Astrocyte (in vitro differentiated cells and primary cell): Measurements from ENCODE around the gene NT5C1A. TPM values are rescaled to one million over a fixed set of nuclear protein-coding genes. Genes with fewer than 3 reads are reported as not detected.

Source experiments
- DNase-seq: peaks from one replicate; pipeline ENCODE4 v3.0.0-alpha.2; 2010; ENCODE audit warnings: low read depth
- FAIRE-seq: peaks from 2 replicates; lab custom pipeline; 2011; peaks lifted over from hg19 to GRCh38; lab: Jason Lieb, UNC
- H2AFZ ChIP-seq: 2 replicates; pipeline ENCODE4 v1.6.0; 2012; ENCODE audit warnings: low read depth, low read length, inconsistent platforms
- H3K27ac ChIP-seq: 2 replicates; pipeline ENCODE4 v1.5.1; 2011; ENCODE audit warnings: low read depth, low read length, inconsistent platforms
- H3K27me3 ChIP-seq: 2 replicates; pipeline ENCODE4 v1.6.0; 2011; ENCODE audit warnings: low read length, inconsistent platforms; ENCODE audit not compliant: insufficient read depth
- H3K36me3 ChIP-seq: 2 replicates; pipeline ENCODE4 v1.5.1; 2011; ENCODE audit warnings: low read length, inconsistent platforms; ENCODE audit not compliant: insufficient read depth
- H3K4me1 ChIP-seq: 2 replicates; pipeline ENCODE4 v1.5.1; 2011; ENCODE audit warnings: low read length, inconsistent platforms; ENCODE audit not compliant: insufficient read depth
- H3K4me2 ChIP-seq: 2 replicates; pipeline ENCODE4 v1.6.0; 2012; ENCODE audit warnings: low read length, inconsistent platforms
- H3K4me3 ChIP-seq: 2 replicates; pipeline ENCODE4 v1.5.1; 2011; ENCODE audit warnings: low read depth, mild to moderate bottlenecking, low read length, inconsistent platforms; ENCODE audit not compliant: insufficient read depth
- H3K79me2 ChIP-seq: 2 replicates; pipeline ENCODE4 v1.6.0; 2012; ENCODE audit warnings: mild to moderate bottlenecking, low read length, inconsistent platforms; ENCODE audit not compliant: insufficient read depth
- H3K9ac ChIP-seq: 2 replicates; pipeline ENCODE4 v1.6.0; 2012; ENCODE audit warnings: mild to moderate bottlenecking, low read length, inconsistent platforms
- H3K9me3 ChIP-seq: 2 replicates; pipeline ENCODE4 v1.5.1; 2012; ENCODE audit warnings: low read depth, mild to moderate bottlenecking, low read length, inconsistent platforms; ENCODE audit not compliant: insufficient read depth
- H4K20me1 ChIP-seq: 2 replicates; pipeline ENCODE4 v1.6.0; 2012; ENCODE audit warnings: low read length, inconsistent platforms; ENCODE audit not compliant: insufficient read depth
- H3K27ac Mint-ChIP-seq: one replicate; pipeline ENCODE4 v1.8.0; 2021; ENCODE audit warnings: mild to moderate bottlenecking, mixed read lengths; ENCODE audit not compliant: unreplicated experiment
- H3K27me3 Mint-ChIP-seq: one replicate; pipeline ENCODE4 v1.8.0; 2021; ENCODE audit warnings: low read depth, mixed read lengths; ENCODE audit not compliant: unreplicated experiment
- H3K36me3 Mint-ChIP-seq: one replicate; pipeline ENCODE4 v1.8.0; 2021; ENCODE audit warnings: low read depth, mixed read lengths; ENCODE audit not compliant: unreplicated experiment
- H3K4me1 Mint-ChIP-seq: one replicate; pipeline ENCODE4 v1.8.0; 2021; ENCODE audit warnings: low read depth, mixed read lengths; ENCODE audit not compliant: unreplicated experiment
- H3K4me3 Mint-ChIP-seq: one replicate; pipeline ENCODE4 v1.8.0; 2021; ENCODE audit warnings: mild to moderate bottlenecking, moderate library complexity, mixed read lengths; ENCODE audit not compliant: unreplicated experiment
- H3K9me3 Mint-ChIP-seq: one replicate; pipeline ENCODE4 v1.8.0; 2021; ENCODE audit warnings: mild to moderate bottlenecking, mixed read lengths; ENCODE audit not compliant: unreplicated experiment
- CTCF ChIP-seq: IDR thresholded peaks from 2 replicates; pipeline ENCODE4 v1.5.1; 2011; ENCODE audit warnings: low read depth, mild to moderate bottlenecking, inconsistent platforms, low read length, moderate library complexity; ENCODE audit not compliant: insufficient read depth
- EZH2 ChIP-seq: IDR thresholded peaks from 2 replicates; pipeline ENCODE4 v1.6.1; 2012; ENCODE audit warnings: mild to moderate bottlenecking, low read length, inconsistent platforms; ENCODE audit not compliant: insufficient read depth
- total RNA-seq: library from RNA; stranded (reverse); gene quantifications from 2 replicates; pipeline ENCODE4 v1.2.1, GENCODE V29; 2021

The NT5C1A gene
- total RNA-seq, 1 donor from 2014 or later = 0.20 TPM

- peaks cover 71% of the 10 kb centered on the region for H3K27me3 Mint-ChIP-seq
- no peaks in the 10 kb centered on the region for H3K36me3 Mint-ChIP-seq
- no peaks in the 10 kb centered on the region for H3K79me2 ChIP-seq
- H3K4me2 ChIP-seq = peak overlapping the region; percentile 80
- H3K4me1 ChIP-seq = peaks cover 4% of the 10 kb centered on the region
- H3K4me3 ChIP-seq = no peak overlapping the region
- peaks cover 14% of the 10 kb centered on the region for H3K4me1 Mint-ChIP-seq
- no peaks in the 10 kb centered on the region for H3K36me3 ChIP-seq
- no peak overlapping the region for H2AFZ ChIP-seq
- no peak overlapping the region for H3K27ac ChIP-seq
- DNase-seq = no peak
- peaks cover 87% of the 10 kb centered on the region for H3K27me3 ChIP-seq
- peaks cover 4% of the 10 kb centered on the region for H4K20me1 ChIP-seq
- TF ChIP-seq CTCF (no peak), EZH2 (no peak)
- peaks cover 5% of the 10 kb centered on the region for H3K9me3 Mint-ChIP-seq
- H3K9ac ChIP-seq = no peak overlapping the region
- H3K27ac Mint-ChIP-seq = no peak overlapping the region
- no peak overlapping the region for H3K4me3 Mint-ChIP-seq
- H3K9me3 ChIP-seq = no peaks in the 10 kb centered on the region
- FAIRE-seq = no peak
Observed at GRCh38 chr1:39690794-39691382, 19.0 kb upstream of the NT5C1A start.

- peak overlapping the region; percentile 47 for H3K27ac Mint-ChIP-seq
- Histone ChIP-seq H3K4me3 (no peak overlapping the region), H4K20me1 (peaks cover 4% of the 10 kb centered on the region), H3K36me3 (no peaks in the 10 kb centered on the region), H3K79me2 (no peaks in the 10 kb centered on the region), H3K4me1 (peaks cover 4% of the 10 kb centered on the region), H3K9me3 (no peaks in the 10 kb centered on the region), H3K9ac (no peak overlapping the region), H3K4me2 (no peak overlapping the region), H3K27ac (no peak overlapping the region), H2AFZ (no peak overlapping the region), H3K27me3 (peaks cover 85% of the 10 kb centered on the region)
- peaks cover 5% of the 10 kb centered on the region for H3K9me3 Mint-ChIP-seq
- no peak for FAIRE-seq
- no peak overlapping the region for H3K4me3 Mint-ChIP-seq
- no peaks in the 10 kb centered on the region for H3K36me3 Mint-ChIP-seq
- peaks cover 71% of the 10 kb centered on the region for H3K27me3 Mint-ChIP-seq
- no peak for DNase-seq
- H3K4me1 Mint-ChIP-seq = peaks cover 13% of the 10 kb centered on the region
- no peak for TF ChIP-seq EZH2
- no peak for TF ChIP-seq CTCF
Observed at GRCh38 chr1:39690225-39690624, 18.3 kb upstream of the NT5C1A start.

DNA sequence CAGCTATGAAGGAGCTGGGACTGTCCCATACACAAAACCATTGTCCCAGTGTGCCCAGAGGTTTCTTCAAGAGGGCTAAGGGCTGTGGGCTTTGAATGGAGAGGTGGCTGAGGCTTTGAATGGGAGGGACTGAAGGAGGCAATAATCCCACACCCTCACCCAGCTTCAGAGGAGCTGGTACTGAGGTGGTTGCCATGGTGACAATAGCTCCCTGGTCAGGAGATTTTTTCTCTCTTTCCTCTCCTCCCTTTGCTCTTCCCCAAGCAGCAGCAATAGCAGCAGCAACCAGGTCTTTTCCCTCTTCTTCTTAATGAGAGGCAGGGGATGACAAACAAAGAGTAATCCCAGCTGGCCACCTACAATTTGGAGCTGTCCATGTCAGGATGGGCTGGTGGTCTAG is 17.7 kb upstream of the NT5C1A start:
- H3K4me2 ChIP-seq = no peak overlapping the region
- Mint-ChIP-seq H3K27ac (no peak overlapping the region), H3K4me1 (peaks cover 11% of the 10 kb centered on the region), H3K4me3 (no peak overlapping the region), H3K9me3 (peaks cover 7% of the 10 kb centered on the region), H3K36me3 (peaks cover 4% of the 10 kb centered on the region), H3K27me3 (peaks cover 74% of the 10 kb centered on the region)
- H3K4me1 ChIP-seq = peaks cover 4% of the 10 kb centered on the region
- H3K79me2 ChIP-seq = no peaks in the 10 kb centered on the region
- TF ChIP-seq CTCF (no peak), EZH2 (no peak)
- H3K4me3 ChIP-seq = no peak overlapping the region
- DNase-seq (no peak), FAIRE-seq (no peak)
- no peak overlapping the region for H3K27ac ChIP-seq
- no peaks in the 10 kb centered on the region for H3K9me3 ChIP-seq
- no peak overlapping the region for H2AFZ ChIP-seq
- H3K9ac ChIP-seq = no peak overlapping the region
- peaks cover 85% of the 10 kb centered on the region for H3K27me3 ChIP-seq
- no peaks in the 10 kb centered on the region for H3K36me3 ChIP-seq
- H4K20me1 ChIP-seq = peaks cover 4% of the 10 kb centered on the region
